ENCODE results near the gene PPIF.

DNA sequence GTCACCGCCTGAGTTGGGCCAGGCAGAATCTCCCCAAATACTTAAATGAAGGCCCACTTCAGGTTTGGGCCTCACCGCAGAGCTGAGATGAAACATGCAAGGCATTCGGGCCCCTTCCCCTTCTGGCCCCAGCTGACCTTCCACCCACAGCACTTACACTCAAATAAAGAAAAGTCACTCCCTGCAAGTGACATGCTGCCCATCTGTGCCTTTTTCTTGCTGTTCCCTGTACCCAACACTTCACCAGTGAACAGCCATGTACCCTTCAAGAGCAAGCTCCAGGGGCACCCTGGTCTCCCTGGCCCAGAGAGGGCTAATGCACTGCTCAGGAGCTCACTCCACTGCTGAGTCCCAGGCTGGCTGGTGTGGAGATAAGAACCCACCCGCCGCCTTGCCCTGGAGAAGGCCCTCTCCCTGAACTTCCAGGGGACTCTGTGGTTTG is 57.4 kb downstream of the PPIF start:
- TF ChIP-seq POLR2A (IDR thresholded peaks at IDR 0.05) (no peak), CTCF (IDR thresholded peaks at IDR 0.05) (no peak)

All from transverse colon (tissue), 3 donors.